Naive B cell (primary cell): ENCODE measurements around the gene AHRR. TPM values are rescaled to one million over a fixed set of nuclear protein-coding genes. Genes with fewer than 3 reads are reported as not detected.
"Not testable (repeated sequence)": the region's sequence is repeated elsewhere in the genome, so short reads cannot be mapped to it uniquely, and the experiment has no call there.

Experiments
- ATAC-seq, 2 donors: fragments of 150-1000 bp; cut with Tn5 transposase; 2 replicates each; pipeline ENCODE4 v1.10.0; 2021; ENCODE audit warnings: low read depth in 2 of 2, mild to moderate bottlenecking in 2 of 2, moderate library complexity in 2 of 2
- DNase-seq: peaks from one replicate; pipeline ENCODE4 v3.0.0; 2022
- H3K27ac Mint-ChIP-seq, 6 donors: one replicate each; pipeline ENCODE4 v1.8.0; 2020 to 2022; ENCODE audit warnings: mild to moderate bottlenecking in 6 of 6, mixed read lengths in 6 of 6, moderate library complexity in 5 of 6, inconsistent platforms in 2 of 6
- H3K27me3 Mint-ChIP-seq, 3 donors: one replicate each; pipeline ENCODE4 v1.8.0; 2021 to 2022; ENCODE audit warnings: mixed read lengths in 3 of 3, mild to moderate bottlenecking in 1 of 3
- H3K36me3 Mint-ChIP-seq, 2 donors: one replicate each; pipeline ENCODE4 v1.8.0; 2020 to 2022; ENCODE audit warnings: mixed read lengths in 2 of 2, inconsistent platforms in 1 of 2, mild to moderate bottlenecking in 1 of 2
- H3K4me1 Mint-ChIP-seq, 3 donors: one replicate each; pipeline ENCODE4 v1.8.0; 2020 to 2022; ENCODE audit warnings: mixed read lengths in 3 of 3, inconsistent platforms in 1 of 3, mild to moderate bottlenecking in 1 of 3, moderate library complexity in 1 of 3
- H3K4me3 Mint-ChIP-seq, 8 donors: one replicate each; pipeline ENCODE4 v1.8.0; 2020 to 2022; ENCODE audit warnings: mild to moderate bottlenecking in 8 of 8, mixed read lengths in 8 of 8, moderate library complexity in 8 of 8, inconsistent platforms in 2 of 8
- H3K9me3 Mint-ChIP-seq, 7 donors: one replicate each; pipeline ENCODE4 v1.8.0; 2020 to 2022; ENCODE audit warnings: mixed read lengths in 7 of 7, mild to moderate bottlenecking in 5 of 7, inconsistent platforms in 2 of 7, moderate library complexity in 1 of 7
- polyA plus RNA-seq, 6 donors: library from polyadenylated mRNA; unstranded; fragments of 300-500 nt; fragmentation: Illumina TruSeq; gene quantifications; one replicate each; pipeline ENCODE4 v1.2.3, GENCODE V29; 2021; ENCODE audit warnings: low read depth in 6 of 6

AHRR gene
- polyA plus RNA-seq, 6 donors from 2014 or later: 0.09 TPM; not detected in 5

DNA sequence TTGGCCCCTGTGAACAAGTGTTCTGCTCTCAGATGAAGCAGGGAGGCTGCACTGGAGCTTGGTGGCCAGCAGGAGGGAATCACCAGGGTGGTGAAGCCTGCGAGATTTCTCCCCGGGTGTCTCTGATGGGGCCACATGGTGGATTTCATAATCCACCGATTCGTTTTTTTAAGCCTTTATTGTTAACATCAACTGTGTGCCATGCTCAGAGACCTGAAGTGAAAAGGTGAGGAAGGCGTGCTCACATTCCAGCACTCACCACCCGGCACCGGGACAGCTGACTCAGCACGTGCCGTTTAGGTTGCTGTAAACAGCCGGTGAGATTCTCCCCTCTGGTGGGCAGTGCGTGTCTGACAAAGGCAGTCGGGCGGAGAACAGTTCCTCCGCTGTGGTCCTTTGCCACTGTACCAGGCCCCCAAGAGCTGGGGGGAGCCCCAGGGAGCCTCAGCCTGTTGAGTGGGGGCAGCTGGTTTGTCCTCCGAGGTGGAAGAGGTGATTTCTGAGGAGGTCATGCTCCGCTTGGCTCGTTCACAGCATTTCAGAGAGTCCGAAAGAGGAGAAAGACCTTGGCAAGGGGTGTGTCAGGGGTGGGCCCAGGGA, 12.7 kb upstream of the AHRR start:
- Mint-ChIP-seq H3K9me3 (no peaks in the 10 kb centered on the region), H3K36me3 (no peaks in the 10 kb centered on the region), H3K4me3 (no peak overlapping the region), H3K4me1 (peaks cover 0 to 6% (median 2%) of the 10 kb centered on the region in 3 donors), H3K27ac (no peak overlapping the region), H3K27me3 (no peaks in the 10 kb centered on the region)
- DNase-seq (no peak), ATAC-seq (no peak)

DNA sequence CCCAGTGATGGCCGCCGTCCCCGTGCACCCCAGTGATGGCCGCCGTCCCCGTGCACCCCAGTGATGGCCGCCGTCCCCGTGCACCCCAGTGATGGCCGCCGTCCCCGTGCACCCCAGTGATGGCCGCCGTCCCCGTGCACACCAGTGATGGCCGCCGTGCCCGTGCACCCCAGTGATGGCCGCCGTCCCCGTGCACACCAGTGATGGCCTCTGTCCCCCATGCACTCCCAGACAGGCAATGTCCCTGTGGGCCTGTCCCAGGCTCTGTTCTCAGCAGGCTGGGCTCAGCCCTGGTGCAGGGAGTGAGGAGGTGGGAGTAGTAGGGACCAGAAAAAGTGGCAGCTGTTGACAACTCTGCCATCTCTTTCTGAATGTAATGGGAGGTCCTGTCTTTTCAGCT, 11.7 kb upstream of the AHRR start:
- H3K4me1 Mint-ChIP-seq, H3K27ac Mint-ChIP-seq: not testable (repeated sequence)

DNA sequence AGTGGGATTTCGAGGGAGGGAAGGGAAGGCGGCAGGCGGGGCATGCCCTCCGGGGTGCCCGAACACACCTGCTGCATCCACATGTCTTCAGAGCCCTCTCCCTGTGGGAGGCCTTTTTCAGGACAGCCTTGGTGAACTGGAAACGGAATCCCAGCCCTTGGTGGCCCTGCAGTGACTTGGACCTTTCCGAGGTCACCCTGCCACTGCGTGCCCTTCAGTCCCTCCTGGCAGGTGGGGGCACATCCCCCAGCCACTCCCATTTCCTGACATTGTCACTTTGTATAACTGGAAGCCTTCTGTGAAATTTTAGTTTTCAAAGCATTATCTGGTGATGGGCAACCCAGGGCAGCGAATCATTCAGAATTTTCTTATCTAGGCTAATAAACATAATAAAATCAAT, 11.0 kb upstream of the AHRR start:
- H3K4me1 Mint-ChIP-seq: peaks cover 0 to 11% (median 0%) of the 10 kb centered on the region in 3 donors
- no peaks in the 10 kb centered on the region for H3K27me3 Mint-ChIP-seq
- DNase-seq (no peak), ATAC-seq (no peak)
- no peak overlapping the region for H3K27ac Mint-ChIP-seq
- H3K9me3 Mint-ChIP-seq: no peaks in the 10 kb centered on the region
- H3K36me3 Mint-ChIP-seq: peaks cover 7 to 9% of the 10 kb centered on the region in 2 donors
- H3K4me3 Mint-ChIP-seq: no peak overlapping the region

More for the DNA sequence above, 11.7 kb upstream of the AHRR start:
- not testable (repeated sequence) for H3K36me3 Mint-ChIP-seq, H3K4me3 Mint-ChIP-seq, H3K9me3 Mint-ChIP-seq, H3K27me3 Mint-ChIP-seq, ATAC-seq, DNase-seq

DNA sequence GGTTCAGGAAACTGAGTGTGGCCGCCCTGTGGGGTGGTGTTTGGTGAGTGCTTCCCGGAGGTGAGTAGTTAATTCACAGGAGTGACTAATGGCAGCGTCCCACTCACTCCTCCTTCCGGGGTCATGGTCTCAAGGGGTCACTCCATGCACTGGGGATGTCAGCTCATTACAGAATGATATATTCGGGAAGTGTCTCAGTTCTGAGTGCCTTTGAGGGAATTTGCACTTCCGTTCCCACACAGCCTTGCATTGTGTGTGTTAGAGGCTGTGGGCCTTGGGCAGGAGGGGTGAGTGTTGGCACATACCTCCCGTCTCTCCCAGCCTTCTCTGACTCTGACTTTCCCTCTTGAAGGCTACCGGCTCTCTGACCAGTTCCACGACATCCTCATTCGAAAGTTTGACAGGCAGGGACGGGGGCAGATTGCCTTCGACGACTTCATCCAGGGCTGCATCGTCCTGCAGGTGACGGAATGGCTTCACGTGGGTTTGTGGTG, 10.5 kb upstream of the AHRR start:
- peak overlapping the region in 1 of 6 donors; percentile 64 for H3K27ac Mint-ChIP-seq
- H3K4me1 Mint-ChIP-seq: peaks cover 0 to 16% (median 0%) of the 10 kb centered on the region in 3 donors
- DNase-seq: no peak
- H3K36me3 Mint-ChIP-seq: peaks cover 7 to 9% of the 10 kb centered on the region in 2 donors
- no peaks in the 10 kb centered on the region for H3K27me3 Mint-ChIP-seq
- H3K4me3 Mint-ChIP-seq: no peak overlapping the region
- no peaks in the 10 kb centered on the region for H3K9me3 Mint-ChIP-seq
- no peak for ATAC-seq

DNA sequence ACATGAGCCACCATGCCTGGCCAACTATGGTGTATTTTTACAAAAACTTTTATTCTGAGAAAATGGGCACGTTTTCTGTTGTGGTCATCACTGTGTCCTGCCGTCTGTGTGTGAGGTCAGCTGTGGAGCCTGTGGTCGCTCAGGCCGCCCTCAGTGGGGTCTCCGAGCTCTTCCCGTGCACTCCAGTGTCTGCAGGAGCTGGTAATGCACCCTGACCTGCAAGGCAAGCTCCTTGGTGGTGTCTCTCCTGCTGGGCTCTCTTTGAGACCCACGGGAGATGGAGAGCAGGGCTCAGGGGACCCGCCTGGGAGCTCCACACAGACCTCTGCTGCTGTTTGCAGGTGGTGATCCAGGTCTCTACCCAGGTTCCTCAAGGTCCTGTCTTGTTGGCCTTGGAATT, 9.6 kb upstream of the AHRR start:
- Mint-ChIP-seq H3K4me1 (peaks cover 6 to 22% (median 7%) of the 10 kb centered on the region in 3 donors), H3K4me3 (no peak overlapping the region), H3K27ac (no peak overlapping the region), H3K9me3 (no peaks in the 10 kb centered on the region), H3K36me3 (peaks cover 9 to 13% of the 10 kb centered on the region in 2 donors), H3K27me3 (no peaks in the 10 kb centered on the region)
- no peak for ATAC-seq
- DNase-seq: no peak

DNA sequence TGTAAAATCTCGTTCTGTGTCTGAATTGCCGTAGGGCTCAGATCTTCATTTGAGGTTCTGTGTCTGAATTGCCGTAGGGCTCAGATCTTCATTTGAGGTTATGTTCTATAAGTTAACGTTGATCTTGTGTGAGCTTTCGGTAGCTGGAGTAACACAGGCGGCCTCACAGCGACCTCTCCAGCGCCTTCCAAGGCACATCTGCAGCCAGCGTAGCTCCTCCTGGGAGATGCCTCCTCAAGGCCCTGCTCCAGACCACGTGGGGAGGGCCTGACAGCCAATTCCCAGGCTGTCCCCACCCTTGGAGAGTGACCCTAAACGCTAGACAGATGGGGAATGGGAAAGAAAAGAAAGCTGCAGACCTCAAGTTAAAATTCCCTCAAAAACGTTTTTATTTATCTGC, 8.7 kb upstream of the AHRR start:
- DNase-seq: no peak
- H3K4me1 Mint-ChIP-seq: peaks cover 6 to 22% (median 7%) of the 10 kb centered on the region in 3 donors
- H3K36me3 Mint-ChIP-seq: peaks cover 9 to 13% of the 10 kb centered on the region in 2 donors
- ATAC-seq: no peak
- no peaks in the 10 kb centered on the region for H3K27me3 Mint-ChIP-seq
- H3K4me3 Mint-ChIP-seq: no peak overlapping the region
- H3K9me3 Mint-ChIP-seq: no peaks in the 10 kb centered on the region
- H3K27ac Mint-ChIP-seq: peak overlapping the region in 1 of 6 donors; percentile 76

DNA sequence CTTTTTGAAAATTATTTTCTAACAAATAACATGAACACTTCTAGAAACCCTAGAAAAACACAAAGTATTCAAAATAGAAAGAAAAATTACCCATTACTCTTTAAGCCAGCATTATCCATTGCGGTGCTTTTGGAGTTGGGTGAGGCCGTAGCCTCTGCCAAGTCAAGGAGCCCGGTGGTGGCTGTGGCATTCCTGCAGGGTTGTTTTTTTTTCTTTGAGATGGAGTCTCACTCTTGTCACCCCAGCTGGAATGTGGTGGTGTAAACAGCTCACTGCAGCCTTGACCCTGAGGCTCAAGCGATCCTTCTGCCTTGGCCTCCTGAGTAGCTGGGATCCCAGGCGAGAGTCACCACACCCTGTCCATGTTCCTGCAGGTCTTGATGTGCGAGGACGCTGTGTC, 8.2 kb upstream of the AHRR start:
- no peaks in the 10 kb centered on the region for H3K9me3 Mint-ChIP-seq
- ATAC-seq: no peak
- no peak overlapping the region for H3K4me3 Mint-ChIP-seq
- no peak for DNase-seq
- no peak overlapping the region for H3K27ac Mint-ChIP-seq
- H3K36me3 Mint-ChIP-seq: peaks cover 9 to 13% of the 10 kb centered on the region in 2 donors
- H3K4me1 Mint-ChIP-seq: peaks cover 6 to 22% (median 7%) of the 10 kb centered on the region in 3 donors
- no peaks in the 10 kb centered on the region for H3K27me3 Mint-ChIP-seq

DNA sequence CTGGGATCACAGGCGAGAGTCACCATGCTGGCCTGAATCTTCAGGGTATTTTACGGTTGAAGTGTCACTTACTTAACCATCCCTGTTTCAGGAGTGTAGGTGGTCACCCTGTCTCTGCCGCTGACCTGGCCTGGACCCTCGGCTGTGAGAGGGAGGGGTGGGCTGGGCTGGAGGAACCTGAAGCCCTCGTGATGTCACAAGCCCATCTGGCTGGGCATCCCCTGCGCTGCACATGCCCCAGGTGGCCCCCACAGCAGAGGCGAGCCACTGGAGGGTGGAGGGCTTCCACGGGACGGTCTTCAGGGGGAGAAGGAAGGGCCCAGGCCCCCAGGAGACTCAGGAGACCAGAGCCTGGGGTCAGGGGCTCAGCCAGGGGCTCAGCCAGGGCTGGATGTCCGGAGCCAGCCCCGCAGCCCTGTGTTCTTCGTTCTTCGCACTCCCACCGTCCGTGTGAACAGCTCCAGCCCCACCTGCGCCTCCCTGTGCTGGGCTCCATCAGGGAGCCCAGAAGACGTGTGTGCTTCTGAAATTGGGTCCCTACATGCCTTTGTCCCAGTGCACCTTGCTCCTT, 7.6 kb upstream of the AHRR start:
- Mint-ChIP-seq H3K9me3 (no peaks in the 10 kb centered on the region), H3K4me1 (peaks cover 6 to 22% (median 7%) of the 10 kb centered on the region in 3 donors), H3K36me3 (peaks cover 9 to 13% of the 10 kb centered on the region in 2 donors), H3K27me3 (peaks cover 0 to 6% (median 0%) of the 10 kb centered on the region in 3 donors), H3K4me3 (no peak overlapping the region), H3K27ac (peak overlapping the region in 1 of 6 donors; percentile 83)
- DNase-seq (no peak), ATAC-seq (no peak)

DNA sequence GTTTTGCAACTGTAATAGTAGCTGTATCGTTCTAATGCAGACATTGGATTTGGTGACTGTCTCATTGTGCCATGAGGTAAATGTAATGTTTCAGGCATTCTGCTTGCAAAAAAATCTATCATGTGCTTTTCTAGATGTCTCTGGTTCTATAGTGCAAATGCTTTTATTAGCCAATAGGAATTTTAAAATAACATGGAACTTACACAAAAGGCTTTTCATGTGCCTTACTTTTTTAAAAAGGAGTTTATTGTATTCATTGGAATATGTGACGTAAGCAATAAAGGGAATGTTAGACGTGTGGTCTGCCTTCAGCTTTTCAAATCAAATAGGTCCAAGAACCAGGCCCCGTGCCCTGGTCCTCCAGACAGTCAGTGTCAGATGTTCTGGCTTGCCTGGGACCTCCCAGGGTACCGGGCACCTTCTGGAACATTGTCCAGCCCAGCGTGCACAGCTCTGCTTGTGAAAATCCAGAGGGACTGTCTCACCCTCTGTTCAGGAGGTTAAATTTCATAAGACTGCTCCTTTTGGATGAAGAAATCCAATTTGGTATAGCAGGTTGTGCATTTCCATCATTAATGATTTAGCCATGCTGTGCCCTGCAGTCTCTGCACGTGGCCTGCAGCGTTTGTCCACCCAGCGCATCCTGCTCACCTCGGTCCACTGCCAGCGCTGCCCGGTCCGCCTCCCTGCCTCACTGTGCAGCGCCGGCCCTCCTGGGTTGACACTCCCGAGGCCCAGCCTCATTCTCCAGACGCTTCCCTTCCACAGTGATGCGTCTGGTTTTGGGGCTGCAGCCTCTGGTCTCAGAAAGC, 6.6 kb upstream of the AHRR start:
- Mint-ChIP-seq H3K9me3 (no peaks in the 10 kb centered on the region), H3K4me3 (no peak overlapping the region), H3K27me3 (peaks cover 0 to 13% (median 5%) of the 10 kb centered on the region in 3 donors), H3K4me1 (peaks cover 6 to 22% (median 7%) of the 10 kb centered on the region in 3 donors), H3K36me3 (peaks cover 9 to 13% of the 10 kb centered on the region in 2 donors), H3K27ac (peak overlapping the region in 1 of 6 donors; percentile 47)
- DNase-seq (no peak), ATAC-seq (no peak)

DNA sequence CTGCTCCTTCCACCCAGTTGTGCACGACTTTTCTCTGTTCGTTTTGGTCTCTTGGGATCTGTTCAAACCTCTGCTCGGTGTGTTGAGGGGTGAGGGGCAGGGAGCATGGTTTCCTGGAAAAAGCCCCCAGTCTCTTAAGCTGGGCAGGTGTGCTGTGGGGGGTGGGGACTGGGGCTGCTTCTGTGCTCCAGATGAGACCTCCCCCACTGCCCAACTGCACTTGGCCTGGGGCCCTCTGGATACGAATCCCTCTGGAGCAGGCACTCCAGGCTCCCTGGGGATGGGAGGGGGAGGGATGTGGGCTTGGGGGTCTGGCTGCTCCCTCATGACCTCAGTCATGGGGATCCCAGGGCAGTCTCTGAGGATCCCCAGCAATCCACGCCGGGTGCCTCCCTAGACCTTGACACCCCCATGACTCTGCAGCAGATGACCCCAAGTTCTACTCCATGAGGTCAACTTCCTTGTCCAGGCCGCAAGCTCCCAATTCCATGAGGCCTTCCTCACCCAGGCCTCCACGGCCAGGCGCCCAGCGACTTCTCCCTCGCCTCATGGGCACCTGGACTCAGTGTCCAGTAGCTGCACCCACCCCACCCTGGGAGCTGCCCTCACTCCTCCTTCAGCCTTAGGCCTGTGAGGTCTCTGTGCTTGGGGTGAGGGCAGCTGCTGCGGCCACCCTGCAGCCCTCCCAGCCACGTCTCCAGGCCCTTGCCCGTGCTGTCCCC, 5.9 kb upstream of the AHRR start:
- peaks cover 5 to 19% (median 5%) of the 10 kb centered on the region in 3 donors for H3K27me3 Mint-ChIP-seq
- no peaks in the 10 kb centered on the region for H3K9me3 Mint-ChIP-seq
- H3K36me3 Mint-ChIP-seq: peaks cover 9 to 13% of the 10 kb centered on the region in 2 donors
- H3K27ac Mint-ChIP-seq: peak overlapping the region in 1 of 6 donors; percentile 69
- no peak for ATAC-seq
- DNase-seq: no peak
- no peak overlapping the region for H3K4me3 Mint-ChIP-seq
- peaks cover 10 to 26% (median 11%) of the 10 kb centered on the region in 3 donors for H3K4me1 Mint-ChIP-seq

DNA sequence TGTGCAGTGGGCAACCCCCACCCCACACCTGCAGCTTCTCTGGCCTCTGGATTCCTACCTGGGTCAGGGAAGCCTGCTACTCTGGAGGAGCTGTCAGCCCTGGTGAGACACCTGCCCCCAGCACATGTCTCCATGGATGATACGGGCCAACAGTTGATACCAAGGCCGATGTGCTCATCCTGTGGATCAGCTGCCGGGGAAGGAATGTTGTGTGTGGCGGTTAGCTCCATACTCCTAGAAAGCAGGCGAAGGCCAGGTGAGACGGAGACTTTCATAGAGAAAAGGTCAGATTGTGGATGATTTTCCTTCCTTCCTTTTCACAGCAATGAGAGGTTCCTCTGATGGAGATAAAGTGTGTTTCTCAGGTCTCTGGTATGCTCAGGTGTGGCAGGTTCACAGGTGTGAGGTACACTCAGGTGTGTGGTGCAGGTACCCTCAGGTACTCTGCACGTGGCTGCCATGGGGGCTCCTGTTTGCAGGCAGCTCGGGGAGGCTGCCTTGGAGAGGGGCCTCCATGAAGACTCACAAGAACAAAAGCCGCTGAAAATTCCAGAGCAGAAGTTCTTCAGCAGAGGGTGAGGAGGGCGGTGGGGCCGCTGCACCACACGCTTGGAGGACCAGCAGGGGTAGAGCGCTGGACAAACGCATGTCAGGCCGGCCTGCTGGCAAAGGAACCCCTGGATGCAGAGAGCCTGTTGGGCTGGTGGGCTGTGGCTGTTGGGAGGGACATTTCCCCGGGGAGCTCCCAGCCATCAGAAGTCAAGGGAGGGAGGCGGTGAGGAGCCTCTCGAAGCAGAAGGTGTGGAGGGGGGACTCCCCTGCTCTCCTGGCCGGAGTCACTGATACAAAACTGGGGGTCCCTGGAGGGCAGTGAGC, 5.1 kb upstream of the AHRR start:
- ATAC-seq: no peak
- Mint-ChIP-seq H3K9me3 (no peaks in the 10 kb centered on the region), H3K27me3 (peaks cover 5 to 27% (median 8%) of the 10 kb centered on the region in 3 donors), H3K27ac (peak overlapping the region in 2 of 6 donors; percentile 69 to 81), H3K36me3 (peaks cover 9 to 13% of the 10 kb centered on the region in 2 donors), H3K4me1 (peaks cover 11 to 27% (median 13%) of the 10 kb centered on the region in 3 donors), H3K4me3 (no peak overlapping the region)
- no peak for DNase-seq

DNA sequence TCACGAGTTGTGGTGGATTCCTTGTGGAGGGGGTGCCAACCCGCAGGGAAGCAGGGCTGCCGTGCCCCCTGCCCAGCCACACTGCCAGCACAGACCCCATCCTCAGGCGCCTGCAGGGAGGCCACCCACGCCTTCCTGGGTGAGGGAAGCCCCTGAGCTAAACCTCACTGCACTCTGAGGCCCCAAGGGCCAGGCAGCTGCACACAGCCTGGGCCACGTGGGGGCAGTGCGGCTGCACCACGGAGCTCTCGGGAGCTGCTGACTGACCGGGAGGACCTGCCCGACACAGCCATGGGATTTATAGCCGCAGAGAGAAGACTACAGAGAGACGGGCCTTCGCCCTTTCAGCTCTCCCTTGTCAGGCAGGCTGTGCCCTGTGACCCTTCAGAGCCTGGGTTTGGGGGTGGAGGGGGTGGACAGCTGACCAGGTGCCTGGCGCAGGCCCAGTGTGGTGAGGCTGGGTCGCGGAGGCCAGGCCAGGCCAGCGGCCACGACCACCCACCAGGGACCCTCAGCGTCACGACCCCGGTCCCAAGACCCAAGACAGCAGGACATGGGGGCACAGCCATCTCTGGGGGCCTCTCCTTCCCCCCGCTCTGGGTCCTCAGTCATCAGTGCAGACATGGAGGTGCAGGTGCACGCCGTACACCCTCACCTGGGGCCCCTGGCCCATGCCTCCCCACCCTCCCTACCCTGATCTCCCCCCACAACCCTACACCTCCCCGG, 4.3 kb upstream of the AHRR start:
- peak; percentile 14 for DNase-seq
- peaks cover 11 to 26% (median 13%) of the 10 kb centered on the region in 3 donors for H3K4me1 Mint-ChIP-seq
- ATAC-seq: peak; percentile 63 to 71
- no peaks in the 10 kb centered on the region for H3K9me3 Mint-ChIP-seq
- no peak overlapping the region for H3K27ac Mint-ChIP-seq
- no peak overlapping the region for H3K4me3 Mint-ChIP-seq
- H3K36me3 Mint-ChIP-seq: peaks cover 9 to 13% of the 10 kb centered on the region in 2 donors
- H3K27me3 Mint-ChIP-seq: peaks cover 5 to 27% (median 8%) of the 10 kb centered on the region in 3 donors
